ENCODE results near the gene UST.
"Not testable (repeated sequence)": the region's sequence is repeated elsewhere in the genome, so short reads cannot be mapped to it uniquely, and the experiment has no call there.

UST gene

DNA sequence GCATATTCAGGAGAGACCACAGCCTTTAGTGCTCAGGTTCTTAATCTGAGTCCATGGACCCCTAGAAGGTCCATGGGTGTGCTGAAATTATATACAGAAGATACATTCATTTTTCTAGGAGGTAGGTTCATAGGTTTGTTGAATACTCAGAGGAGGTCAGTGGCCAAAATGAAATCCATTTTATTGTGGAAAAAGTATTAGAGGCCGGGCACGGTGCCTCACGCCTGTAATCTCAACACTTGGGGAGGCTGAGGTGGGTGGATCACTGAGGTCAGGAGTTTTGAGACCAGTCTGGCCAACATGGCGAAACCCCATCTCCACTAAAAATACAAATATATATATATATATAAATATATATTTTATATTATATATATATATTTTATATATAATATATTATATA, 9.0 kb upstream of the UST start:
- DNase-seq: no peak

DNA sequence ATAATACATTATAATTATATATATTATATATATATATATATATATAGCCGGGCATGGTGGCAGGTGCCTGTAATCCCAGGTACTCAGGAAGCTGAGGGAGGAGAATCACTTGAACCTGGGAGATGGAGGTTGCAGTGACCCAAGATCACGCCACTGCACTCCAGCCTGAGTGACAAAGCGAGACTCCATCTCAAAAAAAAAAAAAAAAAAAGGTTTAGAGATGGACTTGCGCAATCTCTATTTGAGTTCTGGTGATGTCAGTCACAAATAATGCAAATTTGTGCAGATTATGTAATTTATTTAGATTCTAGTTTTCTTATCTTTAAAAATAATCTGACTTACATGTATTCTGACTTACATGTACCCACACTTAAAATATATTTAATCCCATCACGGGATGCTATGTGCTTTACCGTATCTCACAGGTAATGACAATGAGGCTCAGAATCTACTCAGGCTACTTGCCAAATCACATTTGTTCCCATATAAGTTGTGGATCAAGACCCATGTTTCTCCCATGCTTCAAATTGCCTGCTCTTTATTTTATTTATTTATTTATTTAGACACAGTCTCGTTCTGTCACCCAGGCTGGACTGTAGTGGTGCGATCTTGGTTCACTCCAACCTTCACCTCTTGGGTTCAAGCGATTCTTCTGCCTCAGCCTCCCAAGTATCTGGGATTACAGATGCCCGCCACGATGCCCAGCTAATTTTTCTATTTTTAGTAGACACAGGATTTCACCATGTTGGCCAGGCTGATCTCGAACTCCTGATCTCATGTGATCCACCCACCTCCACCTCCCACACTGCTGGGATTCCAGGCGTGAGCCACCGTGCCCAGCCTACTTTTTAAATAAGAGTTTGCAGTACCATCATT, 7.6 kb upstream of the UST start:
- no peak for DNase-seq

GRCh38 chr6:148739822-148740128, 7.1 kb upstream of the UST start:
- DNase-seq: no peak

GRCh38 chr6:148743476-148743875, 3.4 kb upstream of the UST start:
- DNase-seq: no peak

- DNase-seq: no peak
These were observed 904 bp upstream of the UST start for GRCh38 chr6:148745926-148746325.

DNA sequence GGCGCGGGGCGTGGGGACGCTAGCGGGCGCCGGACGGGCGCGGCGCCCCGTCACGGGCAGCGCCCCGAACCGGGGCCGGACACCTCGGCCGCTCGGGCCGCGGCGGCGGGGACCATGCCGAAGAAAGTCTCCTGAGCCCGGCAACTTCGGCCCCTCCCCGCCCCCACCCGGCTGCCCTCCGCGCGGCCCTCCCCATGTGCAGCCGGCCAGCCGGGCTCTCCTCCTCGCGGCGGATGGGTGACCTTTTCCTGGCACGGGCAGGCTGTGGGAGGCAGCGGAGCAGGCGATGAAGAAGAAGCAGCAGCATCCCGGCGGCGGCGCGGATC, 278 bp downstream of the UST start:
- DNase-seq: no peak

DNA sequence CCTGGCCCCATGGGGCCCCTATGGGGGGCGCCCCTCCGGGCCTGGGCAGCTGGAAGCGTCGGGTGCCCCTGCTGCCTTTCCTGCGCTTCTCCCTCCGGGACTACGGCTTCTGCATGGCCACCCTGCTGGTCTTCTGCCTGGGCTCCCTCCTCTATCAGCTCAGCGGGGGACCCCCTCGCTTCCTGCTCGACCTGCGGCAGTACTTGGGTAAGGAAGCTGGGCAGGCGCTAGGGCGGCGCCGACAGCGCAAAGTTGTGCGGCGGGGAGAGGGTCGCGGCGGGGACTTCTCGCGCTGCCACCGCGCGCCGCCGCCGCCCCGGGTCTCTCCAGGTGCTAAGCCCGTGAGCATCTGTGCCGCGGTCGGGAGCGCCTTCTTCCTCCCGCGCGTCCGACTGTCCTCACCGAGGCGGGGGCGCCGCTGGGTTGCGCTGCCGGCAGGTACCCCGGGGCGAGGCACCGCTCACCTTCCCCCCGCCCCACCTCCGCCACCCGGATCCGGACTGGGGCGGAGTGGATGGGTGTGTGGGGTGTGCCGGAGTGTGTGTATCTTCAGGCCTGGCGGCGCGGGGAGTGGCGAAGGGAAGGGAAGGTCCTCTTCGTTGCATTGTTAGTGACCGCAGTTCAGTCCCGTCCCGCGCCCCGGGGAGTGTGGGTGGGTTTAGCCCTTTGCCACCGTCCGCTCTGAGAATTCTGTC, 788 bp downstream of the UST start:
- no peak for DNase-seq

- DNase-seq: no peak
These were observed 2.8 kb downstream of the UST start for GRCh38 chr6:148749674-148750073.

GRCh38 chr6:148750838-148751792, 4.3 kb downstream of the UST start:
- DNase-seq: no peak

GRCh38 chr6:148751793-148752170, 5.0 kb downstream of the UST start:
- no peak for DNase-seq

DNA sequence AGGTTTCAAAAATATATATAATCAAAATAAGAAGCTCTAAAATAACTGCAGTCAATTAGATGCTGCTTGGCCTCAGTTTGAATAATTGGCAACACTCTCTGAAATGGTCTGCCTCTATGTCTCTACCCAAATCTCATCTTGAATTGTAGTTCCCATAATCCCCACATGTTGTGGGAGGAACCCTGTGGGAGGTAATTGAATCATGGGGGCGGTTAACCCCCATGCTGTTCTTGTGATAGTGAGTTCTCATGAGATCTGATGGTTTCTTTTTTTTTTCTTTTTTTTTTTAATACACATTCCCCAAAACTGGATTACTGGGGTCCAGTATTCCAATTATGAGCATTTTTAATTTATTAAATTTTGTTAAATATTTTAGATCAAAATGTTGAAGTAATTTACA, 8.5 kb downstream of the UST start:
- DNase-seq: not testable (repeated sequence)

DNA sequence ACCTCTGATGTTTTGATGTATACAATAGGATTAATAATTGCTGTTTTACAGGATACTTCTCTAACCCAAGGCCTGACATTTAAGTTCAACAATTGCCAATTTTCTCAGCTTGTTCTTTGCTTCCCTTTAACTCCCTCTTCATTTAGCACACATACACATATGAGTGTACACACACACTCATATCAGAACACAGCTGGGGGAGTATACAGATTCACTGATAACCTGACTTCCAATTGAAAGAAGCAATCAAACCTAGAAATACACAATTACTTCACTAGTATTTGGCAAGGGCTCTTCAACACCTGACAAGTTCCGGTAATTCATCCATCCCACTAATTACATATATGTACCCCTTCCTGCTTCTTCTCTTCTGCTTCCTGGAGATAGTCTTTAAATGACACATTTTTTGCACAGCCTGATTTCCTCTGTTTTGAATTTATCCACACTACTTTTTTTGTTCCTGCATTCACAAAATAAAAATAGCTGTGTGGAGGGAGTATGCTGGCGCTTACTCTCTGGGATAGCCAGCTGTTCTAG, 11.2 kb downstream of the UST start:
- no peak for DNase-seq

DNA sequence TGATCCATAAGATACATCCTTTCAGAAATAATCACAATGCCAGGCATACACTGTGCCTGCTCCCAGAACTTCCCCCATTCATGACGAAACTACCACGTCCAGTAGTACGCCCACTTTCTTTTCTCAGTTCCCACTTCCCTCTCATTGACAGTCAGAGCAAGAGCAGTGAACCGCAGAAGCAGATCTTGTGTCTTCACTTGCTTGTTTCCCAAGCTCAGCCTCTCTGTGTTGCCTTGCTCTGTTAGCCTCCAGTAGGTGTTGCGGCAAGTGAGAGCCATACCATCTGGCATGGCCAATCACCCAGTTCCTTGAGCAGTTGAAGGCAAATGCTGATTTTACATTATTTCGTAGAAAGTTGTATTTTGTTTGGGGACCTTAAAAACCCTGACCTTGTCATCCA, 11.7 kb downstream of the UST start:
- no peak for DNase-seq

GRCh38 chr6:148760258-148760534, 13.4 kb downstream of the UST start:
- DNase-seq: no peak

- DNase-seq: no peak
These were observed 14.0 kb downstream of the UST start for GRCh38 chr6:148760568-148761526.

DNA sequence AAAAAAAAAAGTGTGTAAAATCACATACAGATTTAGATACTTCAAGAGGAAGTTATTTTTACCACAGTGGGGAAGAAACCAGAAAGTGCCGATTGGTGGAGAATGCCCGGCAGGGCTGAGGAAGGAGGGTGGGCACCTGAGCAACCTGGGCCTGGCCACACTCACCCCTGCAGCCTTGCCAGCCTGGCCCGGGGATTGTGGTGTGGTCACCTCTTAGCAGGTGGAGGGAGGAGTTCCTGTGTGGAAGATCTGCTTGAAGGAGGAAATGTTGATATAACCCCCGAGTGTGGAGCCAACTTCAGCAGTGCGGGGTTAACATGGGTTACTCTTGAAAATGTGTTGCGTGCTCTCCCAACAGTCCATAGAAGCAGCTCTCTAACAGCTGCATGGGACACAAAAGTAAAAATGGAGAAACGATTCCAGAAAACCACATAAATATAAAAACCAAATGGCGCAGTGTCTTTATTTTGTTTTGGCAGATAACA, 14.7 kb downstream of the UST start:
- DNase-seq: no peak

DNA sequence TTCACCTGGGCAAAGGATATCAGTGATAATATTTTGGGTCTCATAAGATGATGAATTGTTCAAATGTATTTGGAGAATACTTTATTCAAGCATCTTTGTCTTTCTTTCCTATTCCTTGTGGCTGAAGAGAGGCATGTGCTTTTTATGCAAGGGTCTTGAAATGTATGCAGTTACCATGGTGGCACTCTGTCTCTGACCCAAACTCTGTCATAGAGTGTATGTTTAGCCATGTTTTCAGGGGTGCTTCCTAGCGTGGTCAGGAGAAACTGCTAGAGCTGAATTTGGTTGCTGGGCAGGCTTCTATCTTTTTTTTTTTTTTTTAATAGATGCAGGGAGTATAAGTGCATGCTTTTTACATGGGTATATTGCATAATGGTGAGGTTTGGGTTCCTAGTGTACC, 15.4 kb downstream of the UST start:
- DNase-seq: no peak

DNA sequence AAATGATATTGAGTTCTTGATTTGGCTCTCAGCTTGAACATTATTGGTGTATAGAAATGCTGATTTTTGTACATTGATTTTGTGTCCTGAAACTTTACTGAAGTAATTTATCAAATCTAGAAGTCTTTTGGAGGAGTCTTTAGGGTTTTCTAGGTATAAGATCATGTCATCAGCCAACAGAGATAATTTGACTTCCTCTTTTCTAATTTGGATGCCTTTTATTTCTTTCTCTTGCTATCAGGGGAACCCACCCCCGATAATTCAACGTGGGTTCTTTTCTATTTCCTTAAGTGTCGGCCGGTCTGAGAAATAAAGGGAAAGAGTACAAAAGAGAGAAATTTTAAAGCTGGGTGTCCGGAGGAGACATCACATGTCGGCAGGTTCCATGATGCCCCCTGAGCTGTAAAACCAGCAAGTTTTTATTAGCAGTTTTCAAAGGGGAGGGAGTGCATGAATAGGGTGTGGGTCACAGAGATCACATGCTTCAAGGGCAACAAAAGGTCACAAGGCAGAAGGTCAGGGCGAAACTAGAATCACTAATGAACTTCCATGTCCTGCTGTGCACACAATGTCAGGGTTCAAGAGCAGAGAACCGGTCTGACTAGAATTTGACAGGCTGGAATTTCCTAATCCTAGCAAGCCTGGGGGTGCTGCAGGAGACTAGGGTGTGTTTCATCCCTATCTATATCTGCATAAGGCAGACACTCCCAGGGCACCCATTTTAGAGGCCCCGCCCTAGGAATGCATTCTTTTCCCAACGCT, 17.6 kb downstream of the UST start:
- DNase-seq: not testable (repeated sequence)

DNA sequence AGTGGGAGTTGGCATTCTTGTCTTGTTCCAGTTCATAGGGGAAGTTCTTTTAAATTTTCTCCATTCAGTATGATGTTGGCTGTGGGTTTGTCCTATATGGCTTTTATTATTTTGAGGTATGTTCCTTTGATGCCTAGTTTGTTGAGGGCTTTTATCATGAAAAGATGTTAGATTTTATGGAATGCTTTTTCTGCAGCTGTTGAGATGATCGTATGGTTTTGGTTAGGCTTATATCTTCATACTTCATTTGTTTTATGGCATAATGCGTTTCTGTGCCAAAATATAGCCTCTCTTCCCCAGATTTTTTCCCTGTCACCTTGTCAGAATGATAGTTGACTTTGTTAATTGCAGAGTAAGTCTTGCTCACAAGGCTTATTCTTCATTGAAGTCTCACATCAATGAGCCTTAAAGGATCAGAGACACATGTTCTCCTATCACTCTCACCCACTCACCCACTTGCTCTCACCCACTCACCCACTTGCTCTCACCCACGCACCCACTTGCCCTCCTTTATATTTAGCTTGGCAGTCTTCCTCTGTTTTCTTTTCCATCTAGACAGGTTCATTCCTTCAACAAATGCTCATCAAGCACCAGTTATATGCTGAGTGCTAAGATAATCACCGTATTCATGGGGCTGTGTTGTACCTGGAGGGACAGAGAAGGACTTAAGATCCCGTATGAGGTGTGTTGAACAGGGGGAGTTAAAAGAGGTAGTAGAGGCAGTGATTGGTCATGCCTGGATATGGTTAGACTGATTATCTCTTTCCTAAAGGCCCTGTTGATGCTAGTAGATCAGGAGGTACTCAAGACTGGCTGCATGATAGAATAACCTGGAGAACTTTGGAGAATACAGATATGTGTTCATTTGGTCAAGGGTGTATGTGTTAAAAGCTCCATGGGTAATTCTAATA, 19.3 kb downstream of the UST start:
- DNase-seq: no peak

DNA sequence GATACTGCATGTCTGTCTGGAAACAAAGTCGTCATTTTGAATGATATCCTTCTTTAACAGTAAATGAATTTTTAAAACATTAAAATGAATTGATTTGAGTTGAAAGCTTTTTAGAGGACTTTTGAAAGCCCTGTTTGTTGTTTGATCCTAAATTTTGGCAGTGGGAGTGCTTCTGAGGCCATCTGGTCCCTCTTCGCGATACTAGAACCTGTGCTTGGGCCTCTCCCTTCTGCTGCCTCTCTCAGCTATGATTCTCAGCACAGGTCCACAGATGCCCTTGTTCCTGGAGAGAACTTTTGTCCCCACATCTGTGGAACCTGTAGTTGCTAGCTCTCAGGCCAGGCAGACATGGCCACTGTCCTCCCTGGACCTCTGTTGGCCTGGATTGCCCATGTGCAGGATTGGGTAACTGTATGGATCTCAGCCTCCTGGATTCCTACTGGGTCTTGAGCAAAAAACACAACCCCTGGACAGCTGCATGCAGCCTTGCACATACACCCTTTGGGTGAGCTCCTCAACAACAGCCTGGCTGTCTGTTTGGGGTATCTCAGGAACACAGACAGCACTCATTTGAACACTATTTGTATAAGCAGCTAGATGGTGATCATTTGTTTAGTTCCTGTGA, 21.9 kb downstream of the UST start:
- no peak for DNase-seq

All from SHP77 treated with DMSO at 0.1 percent for 48 hours (cell line).